Astrocyte (in vitro differentiated cells and primary cell): ENCODE data around the gene SURF4.

Source experiments
- EZH2 ChIP-seq: IDR thresholded peaks from 2 replicates; pipeline ENCODE4 v1.6.1; 2012; ENCODE audit warnings: mild to moderate bottlenecking, low read length, inconsistent platforms; ENCODE audit not compliant: insufficient read depth
- TF ChIP-seq, protein P1 (sequence below): IDR thresholded peaks from 2 replicates; pipeline ENCODE4 v1.5.1; 2011; ENCODE audit warnings: low read depth, mild to moderate bottlenecking, inconsistent platforms, low read length, moderate library complexity; ENCODE audit not compliant: insufficient read depth

GRCh38 chr9:133372144-133372543, 3.7 kb downstream of the SURF4 start:
- TF ChIP-seq, protein P1, sequence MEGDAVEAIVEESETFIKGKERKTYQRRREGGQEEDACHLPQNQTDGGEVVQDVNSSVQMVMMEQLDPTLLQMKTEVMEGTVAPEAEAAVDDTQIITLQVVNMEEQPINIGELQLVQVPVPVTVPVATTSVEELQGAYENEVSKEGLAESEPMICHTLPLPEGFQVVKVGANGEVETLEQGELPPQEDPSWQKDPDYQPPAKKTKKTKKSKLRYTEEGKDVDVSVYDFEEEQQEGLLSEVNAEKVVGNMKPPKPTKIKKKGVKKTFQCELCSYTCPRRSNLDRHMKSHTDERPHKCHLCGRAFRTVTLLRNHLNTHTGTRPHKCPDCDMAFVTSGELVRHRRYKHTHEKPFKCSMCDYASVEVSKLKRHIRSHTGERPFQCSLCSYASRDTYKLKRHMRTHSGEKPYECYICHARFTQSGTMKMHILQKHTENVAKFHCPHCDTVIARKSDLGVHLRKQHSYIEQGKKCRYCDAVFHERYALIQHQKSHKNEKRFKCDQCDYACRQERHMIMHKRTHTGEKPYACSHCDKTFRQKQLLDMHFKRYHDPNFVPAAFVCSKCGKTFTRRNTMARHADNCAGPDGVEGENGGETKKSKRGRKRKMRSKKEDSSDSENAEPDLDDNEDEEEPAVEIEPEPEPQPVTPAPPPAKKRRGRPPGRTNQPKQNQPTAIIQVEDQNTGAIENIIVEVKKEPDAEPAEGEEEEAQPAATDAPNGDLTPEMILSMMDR = no peak
- TF ChIP-seq EZH2 = no peak
